GM18505 (cell line): ENCODE data around the gene ADAM30.

Experiments
- ATAC-seq: cut with Tn5 transposase; IDR thresholded peaks from one replicate; pipeline ENCODE4 v1.9.1; 2021; ENCODE audit not compliant: unreplicated experiment
- POLR2A ChIP-seq: IDR thresholded peaks from 4 replicates; pipeline ENCODE4 v1.6.1; 2011; ENCODE audit warnings: borderline replicate concordance; ENCODE audit not compliant: insufficient read depth, insufficient read length; ENCODE audit errors: extremely low read depth

Gene ADAM30

DNA sequence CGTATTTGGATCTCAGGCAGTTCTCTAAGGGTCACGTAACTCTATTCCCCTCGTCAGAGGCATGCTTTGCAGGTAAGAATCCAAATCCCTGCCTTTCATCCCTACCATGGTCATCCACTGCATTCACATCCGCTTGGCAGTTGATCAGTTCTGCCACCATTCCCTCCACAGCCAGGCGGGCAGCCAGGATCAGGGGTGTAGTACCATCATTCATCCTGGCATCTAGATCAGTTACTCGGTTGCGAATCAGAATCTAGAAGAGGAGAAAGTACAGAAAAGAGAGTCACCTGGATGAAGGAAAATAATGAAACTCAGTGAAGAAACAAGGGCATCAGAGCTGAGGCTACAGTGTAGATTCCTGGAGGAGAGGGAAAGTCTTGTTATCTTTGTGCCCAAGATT, 22.0 kb upstream of the ADAM30 start:
- no peak for TF ChIP-seq POLR2A
- ATAC-seq, result no peak

- ATAC-seq, result no peak
- TF ChIP-seq POLR2A, result no peak
Measured at GRCh38 chr1:119917304-119918055, 21.2 kb upstream of the ADAM30 start.

DNA sequence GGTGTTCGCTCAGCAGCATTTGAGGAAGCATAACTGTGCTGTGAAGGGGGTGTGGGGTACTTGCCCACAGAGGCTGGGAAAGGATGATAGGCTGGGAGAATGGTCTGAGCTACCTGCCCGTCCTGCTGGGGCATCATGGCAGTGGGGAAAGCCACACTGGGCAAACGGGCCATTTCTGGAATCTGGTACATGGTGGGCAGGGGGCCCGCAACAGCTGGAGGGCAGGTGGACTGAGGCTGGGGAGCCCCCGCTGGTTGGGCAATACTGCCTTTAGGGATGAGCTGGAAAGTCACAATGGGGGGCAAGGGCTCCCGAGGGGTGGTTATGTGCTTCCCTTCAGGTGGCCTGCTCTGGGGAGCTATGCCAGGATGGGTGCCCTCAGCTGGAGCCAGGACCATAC, 19.2 kb upstream of the ADAM30 start:
- ATAC-seq, result no peak
- TF ChIP-seq POLR2A, result no peak

DNA sequence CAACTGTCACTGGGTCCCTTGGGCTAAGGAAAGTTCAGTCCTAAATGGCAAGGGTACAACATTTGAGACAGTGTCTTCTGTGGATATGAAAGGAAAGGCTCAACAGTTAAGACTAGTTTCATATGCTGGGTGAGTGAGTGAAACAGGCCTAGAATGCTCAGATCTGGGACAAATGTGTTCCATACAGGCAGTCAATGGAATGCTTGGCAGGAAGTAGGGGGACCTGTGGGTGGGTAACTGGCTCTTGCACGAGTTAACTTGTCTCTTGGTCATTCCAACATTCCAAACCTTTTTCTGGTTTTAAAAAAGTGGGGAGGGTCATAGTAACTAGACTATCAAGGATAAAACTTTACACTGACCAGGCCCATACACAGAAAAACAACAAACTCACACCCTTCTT, 17.8 kb upstream of the ADAM30 start:
- no peak for ATAC-seq
- no peak for TF ChIP-seq POLR2A

DNA sequence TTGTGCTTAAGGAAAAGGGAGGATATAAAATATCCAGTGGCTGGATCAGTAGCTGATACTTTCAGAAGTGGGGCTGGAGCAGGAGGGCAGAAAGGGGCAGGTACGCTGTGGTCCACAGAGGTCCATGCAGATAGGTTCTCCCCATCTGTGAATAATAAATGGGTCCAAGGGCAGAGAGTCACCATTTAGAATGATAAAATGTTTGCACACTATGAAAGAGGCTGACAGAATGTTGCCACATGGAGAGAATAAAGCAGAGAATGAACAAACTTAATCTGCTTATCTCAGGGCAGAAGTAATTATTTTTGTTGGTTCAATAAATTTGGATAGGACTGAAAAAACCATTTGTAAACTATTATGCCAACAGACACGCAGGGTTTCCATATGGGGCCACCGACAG, 16.6 kb upstream of the ADAM30 start:
- TF ChIP-seq POLR2A, result no peak
- no peak for ATAC-seq

GRCh38 chr1:119911775-119912174, 15.5 kb upstream of the ADAM30 start:
- no peak for TF ChIP-seq POLR2A
- ATAC-seq, result no peak

DNA sequence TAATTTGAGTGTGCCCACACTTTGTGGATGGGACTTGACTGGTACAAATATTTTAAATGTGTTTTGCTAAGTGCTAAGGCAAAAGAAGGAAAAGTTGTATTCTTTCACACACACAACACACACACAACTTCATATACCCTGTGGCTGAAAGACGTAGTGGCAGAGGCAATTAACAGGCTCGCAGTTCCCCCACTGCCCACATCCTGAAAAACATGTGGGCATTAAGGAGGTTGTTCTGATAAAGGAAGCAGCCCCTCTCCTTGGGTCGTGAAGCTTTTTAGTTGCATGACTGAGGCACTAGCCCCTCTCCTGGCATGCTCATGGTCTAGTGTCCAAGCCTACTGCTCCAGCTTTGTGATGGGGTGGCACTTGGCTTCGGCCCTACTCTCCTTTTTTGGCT, 14.3 kb upstream of the ADAM30 start:
- no peak for ATAC-seq
- TF ChIP-seq POLR2A, result no peak

- no peak for ATAC-seq
- TF ChIP-seq POLR2A, result no peak
Measured at GRCh38 chr1:119909890-119910596, 13.7 kb upstream of the ADAM30 start.

GRCh38 chr1:119908661-119909060, 12.3 kb upstream of the ADAM30 start:
- ATAC-seq, result no peak
- no peak for TF ChIP-seq POLR2A

DNA sequence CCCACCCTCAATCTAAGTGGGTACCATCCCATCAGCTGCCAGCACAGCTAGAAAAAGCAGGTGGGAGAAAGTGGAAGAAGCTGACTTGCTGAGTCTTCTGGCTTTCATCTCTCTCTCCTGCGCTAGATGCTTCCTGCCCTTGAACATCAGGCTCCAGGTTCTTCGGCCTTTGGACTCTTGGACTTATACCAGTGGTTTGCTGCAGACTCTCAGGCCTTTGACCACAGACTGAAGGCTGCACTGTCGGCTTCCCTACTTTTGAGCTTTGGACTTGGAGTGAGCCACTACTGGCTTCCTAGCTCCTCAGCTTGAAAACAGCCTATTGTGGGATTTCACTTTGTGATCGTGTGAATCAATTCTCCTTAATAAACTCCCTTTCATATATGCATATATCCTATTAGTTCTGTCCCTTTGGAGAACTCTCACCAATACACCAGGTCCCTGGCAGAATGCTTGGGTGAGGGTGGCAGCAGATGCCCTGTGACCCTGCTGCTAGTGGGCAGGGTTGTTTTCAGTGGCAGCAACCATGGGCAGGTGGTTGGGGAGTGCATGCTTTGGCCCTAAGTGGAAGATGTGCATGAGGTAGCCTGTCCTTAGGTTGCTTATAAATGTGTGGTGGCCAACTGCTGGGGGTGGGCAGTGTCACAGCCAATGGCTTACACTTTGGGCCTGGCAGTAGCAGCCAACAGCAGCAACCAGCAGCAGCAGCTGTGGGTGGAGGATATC, 10.8 kb upstream of the ADAM30 start:
- TF ChIP-seq POLR2A, result no peak

GRCh38 chr1:119903443-119903835, 7.1 kb upstream of the ADAM30 start:
- no peak for ATAC-seq
- no peak for TF ChIP-seq POLR2A

More for the DNA sequence above, 10.8 kb upstream of the ADAM30 start:
- no peak for ATAC-seq

DNA sequence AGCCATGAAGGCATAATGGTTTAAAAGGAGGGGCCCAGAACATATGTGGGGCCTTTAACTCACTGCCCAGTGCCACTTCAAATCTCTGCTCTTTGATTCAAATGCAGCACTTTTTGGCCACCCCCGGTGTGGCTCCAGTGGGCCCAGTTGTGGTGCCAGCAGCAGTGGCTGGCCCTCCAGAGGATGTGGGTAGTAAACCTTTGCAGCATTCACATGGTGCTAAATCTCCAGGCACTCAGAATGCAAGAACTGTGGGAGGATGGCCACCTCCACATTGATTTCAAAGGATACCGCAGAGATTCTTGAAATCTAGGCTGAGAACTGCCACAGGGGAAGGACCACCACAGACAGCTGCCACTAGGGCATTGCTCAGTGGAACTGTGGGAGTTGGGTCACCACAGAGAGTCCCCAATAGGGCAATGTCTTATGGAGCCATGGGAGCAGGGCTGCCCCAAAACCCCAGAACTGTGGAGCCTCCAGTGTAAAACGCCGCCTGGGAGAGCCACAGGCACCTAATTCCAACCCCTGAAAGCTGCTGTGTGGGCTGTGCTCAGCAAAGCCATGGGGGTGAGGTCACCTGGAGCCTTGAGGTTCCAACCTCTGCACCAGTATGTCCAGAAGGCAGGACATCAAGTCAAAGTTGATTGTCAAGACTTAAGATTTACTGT, 6.6 kb upstream of the ADAM30 start:
- TF ChIP-seq POLR2A, result no peak
- no peak for ATAC-seq

GRCh38 chr1:119898981-119899720, 2.8 kb upstream of the ADAM30 start:
- no peak for ATAC-seq
- TF ChIP-seq POLR2A, result no peak

GRCh38 chr1:119898530-119898929, 2.2 kb upstream of the ADAM30 start:
- TF ChIP-seq POLR2A, result no peak
- ATAC-seq, result no peak

DNA sequence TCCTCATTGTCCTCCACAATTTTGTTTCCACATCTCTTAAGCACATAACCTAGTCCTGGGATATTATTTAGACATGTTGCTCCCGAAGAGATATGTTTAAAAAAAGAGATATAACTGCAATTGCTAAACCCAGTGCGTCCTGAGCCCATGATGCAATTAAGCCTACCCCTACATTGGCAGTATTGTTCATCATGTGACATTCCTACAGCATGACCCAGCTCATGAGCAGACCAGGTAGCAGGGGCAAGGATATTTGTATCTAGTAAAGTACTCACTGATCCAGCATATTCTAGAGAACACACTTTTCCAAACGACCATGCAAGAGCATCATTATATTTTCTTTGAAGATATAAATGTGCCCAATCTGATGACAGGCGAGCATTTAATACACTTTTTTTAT, 1.2 kb downstream of the ADAM30 start:
- TF ChIP-seq POLR2A, result no peak
- no peak for ATAC-seq
